ENCODE data around the gene TMC8. TPM values are rescaled to one million over a fixed set of nuclear protein-coding genes. Genes with fewer than 3 reads are reported as not detected.

The TMC8 gene
- total and polyA plus RNA-seq, 3 experiments from 2014 or later, result 117 to 139 (median 126) TPM

- H3K4me1 Mint-ChIP-seq, result peaks cover 15 to 27% (median 25%) of the 10 kb centered on the region in 3 donors
- no peak overlapping the region for H3K27ac Mint-ChIP-seq
- H3K27ac ChIP-seq (ENCODE audit: low read depth, low read length), result no peak overlapping the region
- H3K9me3 ChIP-seq (ENCODE audit: low read length), result no peaks in the 10 kb centered on the region
- CTCF ChIA-PET, result no interaction called here
- H3K4me1 ChIP-seq (ENCODE audit: insufficient read depth, low read length), result peaks cover 6% of the 10 kb centered on the region
- H3K36me3 Mint-ChIP-seq, result no peaks in the 10 kb centered on the region
- no peaks in the 10 kb centered on the region for H3K27me3 Mint-ChIP-seq
- H3K9me3 Mint-ChIP-seq, result no peaks in the 10 kb centered on the region
- no peak overlapping the region for H3K4me3 Mint-ChIP-seq
- H3K27me3 ChIP-seq (ENCODE audit: insufficient read depth, low read length, poor library complexity, severe bottlenecking), result no peaks in the 10 kb centered on the region
- no peak for DNase-seq
- no peaks in the 10 kb centered on the region for H3K36me3 ChIP-seq (ENCODE audit: insufficient read depth, low read length)
- H3K4me3 ChIP-seq (ENCODE audit: low read length), result no peak overlapping the region
- POLR2A ChIA-PET, result no interaction called here
Observed at GRCh38 chr17:78184351-78184750, 53.8 kb downstream of the TMC8 start.

GRCh38 chr17:78184868-78185267, 54.3 kb downstream of the TMC8 start:
- Mint-ChIP-seq H3K4me1 (peaks cover 15 to 27% (median 25%) of the 10 kb centered on the region in 3 donors), H3K27me3 (no peaks in the 10 kb centered on the region), H3K4me3 (peak overlapping the region in 5 of 7 donors; percentile 18 to 70 (median 42)), H3K9me3 (no peaks in the 10 kb centered on the region), H3K36me3 (no peaks in the 10 kb centered on the region), H3K27ac (peak overlapping the region in 3 of 8 donors; percentile 51 to 70 (median 60))
- Histone ChIP-seq H3K9me3 (ENCODE audit: low read length) (no peaks in the 10 kb centered on the region), H3K4me1 (ENCODE audit: insufficient read depth, low read length) (peaks cover 6% of the 10 kb centered on the region), H3K27ac (ENCODE audit: low read depth, low read length) (no peak overlapping the region), H3K36me3 (ENCODE audit: insufficient read depth, low read length) (no peaks in the 10 kb centered on the region), H3K27me3 (ENCODE audit: insufficient read depth, low read length, poor library complexity, severe bottlenecking) (no peaks in the 10 kb centered on the region), H3K4me3 (ENCODE audit: low read length) (no peak overlapping the region)
- POLR2A ChIA-PET, result no interaction called here
- CTCF ChIA-PET, result interaction anchor here (1.2 kb wide), 1 partner anchor 51 kb away, joined by 4 read pairs; no protein-coding TSS in a partner anchor
- DNase-seq, result no peak

- Mint-ChIP-seq H3K4me1 (peaks cover 10 to 18% (median 17%) of the 10 kb centered on the region in 3 donors), H3K36me3 (no peaks in the 10 kb centered on the region), H3K27ac (peak overlapping the region in 2 of 8 donors; percentile 58 to 78), H3K9me3 (no peaks in the 10 kb centered on the region), H3K27me3 (no peaks in the 10 kb centered on the region), H3K4me3 (peak overlapping the region; percentile 27 to 84 (median 69))
- Histone ChIP-seq H3K27me3 (ENCODE audit: insufficient read depth, low read length, poor library complexity, severe bottlenecking) (no peaks in the 10 kb centered on the region), H3K4me3 (ENCODE audit: low read length) (no peak overlapping the region), H3K36me3 (ENCODE audit: insufficient read depth, low read length) (no peaks in the 10 kb centered on the region), H3K9me3 (ENCODE audit: low read length) (no peaks in the 10 kb centered on the region), H3K4me1 (ENCODE audit: insufficient read depth, low read length) (peaks cover 6% of the 10 kb centered on the region), H3K27ac (ENCODE audit: low read depth, low read length) (peak overlapping the region; percentile 18)
- POLR2A ChIA-PET, result no interaction called here
- no peak for DNase-seq
- CTCF ChIA-PET, result interaction anchor here (0.6 to 2.5 kb wide), 8 partner anchors 8 to 65 kb away, joined by 3 to 17 read pairs (median 4); no protein-coding TSS in a partner anchor
Observed at GRCh38 chr17:78185981-78186691, 55.6 kb downstream of the TMC8 start.

- POLR2A ChIA-PET, result no interaction called here
- Mint-ChIP-seq H3K4me1 (peaks cover 10 to 18% (median 17%) of the 10 kb centered on the region in 3 donors), H3K27ac (peak within 1 kb of the TSS in 3 of 8 donors; percentile 38 to 82 (median 72)), H3K9me3 (no peaks in the 10 kb centered on the region), H3K4me3 (peak within 1 kb of the TSS; percentile 74 to 87 (median 84)), H3K36me3 (no peaks in the 10 kb centered on the region), H3K27me3 (no peaks in the 10 kb centered on the region)
- Histone ChIP-seq H3K36me3 (ENCODE audit: insufficient read depth, low read length) (no peaks in the 10 kb centered on the region), H3K27me3 (ENCODE audit: insufficient read depth, low read length, poor library complexity, severe bottlenecking) (no peaks in the 10 kb centered on the region), H3K9me3 (ENCODE audit: low read length) (no peaks in the 10 kb centered on the region), H3K27ac (ENCODE audit: low read depth, low read length) (peak within 1 kb of the TSS; percentile 54), H3K4me1 (ENCODE audit: insufficient read depth, low read length) (peaks cover 6% of the 10 kb centered on the region), H3K4me3 (ENCODE audit: low read length) (peak within 1 kb of the TSS; percentile 76)
- DNase-seq, result peak; percentile 64 to 81 (median 68)
- CTCF ChIA-PET, result interaction anchor here (0.6 to 2.5 kb wide), 9 partner anchors 9 to 76 kb away, joined by 3 to 17 read pairs (median 3); no protein-coding TSS in a partner anchor
Observed at GRCh38 chr17:78186692-78187595, 56.4 kb downstream of the TMC8 start, which contains the start of the genes AFMID and TK1. Gene AFMID (plus strand): TSS chr17:78187362. CDS start chr17:78187371, 9 bp downstream. Gene TK1 (minus strand): TSS chr17:78187052. CDS start chr17:78186994, 58 bp downstream.

Other genes starting within 250 kb of the TMC8 start
- 10 to 100 TPM; 25.9 to 28.1 TPM for gene TNRC6C, start 172.1 kb upstream of the TMC8 start, total RNA-seq
- 7.4 TPM for gene TNRC6C, start 172.1 kb upstream of the TMC8 start, polyA plus RNA-seq
- gene TMC6, start 2.0 kb upstream of the TMC8 start, total RNA-seq, result 100 to 1,000 TPM; 150 TPM
- 296 TPM for gene TMC6, start 2.0 kb upstream of the TMC8 start, polyA plus RNA-seq
- gene C17orf99, start 15.6 kb downstream of the TMC8 start, total RNA-seq, result not detected
- gene C17orf99, start 15.6 kb downstream of the TMC8 start, polyA plus RNA-seq, result not detected
- 100 to 1,000 TPM; 186 to 200 TPM for gene SYNGR2, start 37.8 kb downstream of the TMC8 start, total RNA-seq
- gene SYNGR2, start 37.8 kb downstream of the TMC8 start, polyA plus RNA-seq, result 140 TPM
- gene TK1, start 56.3 kb downstream of the TMC8 start, total RNA-seq, result 10 to 100 TPM; 84.4 to 86.2 TPM
- gene TK1, start 56.3 kb downstream of the TMC8 start, polyA plus RNA-seq, result 2.2 TPM
- 10 to 100 TPM; 24.7 to 30.2 TPM for gene AFMID, start 56.6 kb downstream of the TMC8 start, total RNA-seq
- gene AFMID, start 56.6 kb downstream of the TMC8 start, polyA plus RNA-seq, result 1.4 TPM
- 10 to 100 TPM; 61.0 to 65.1 TPM for gene BIRC5, start 83.5 kb downstream of the TMC8 start, total RNA-seq
- gene BIRC5, start 83.5 kb downstream of the TMC8 start, polyA plus RNA-seq, result 0.69 TPM
- gene TMEM235, start 100.9 kb downstream of the TMC8 start, total RNA-seq, result not detected
- gene TMEM235, start 100.9 kb downstream of the TMC8 start, polyA plus RNA-seq, result not detected
- gene SOCS3, start 229.3 kb downstream of the TMC8 start, total RNA-seq, result 10 to 100 TPM; 26.9 to 27.4 TPM
- gene SOCS3, start 229.3 kb downstream of the TMC8 start, polyA plus RNA-seq, result 38.9 TPM
- gene PGS1, start 247.9 kb downstream of the TMC8 start, total RNA-seq, result 10 to 100 TPM; 48.2 to 51.5 TPM
- gene PGS1, start 247.9 kb downstream of the TMC8 start, polyA plus RNA-seq, result 31.5 TPM